Cardiac fibroblast (primary cell): ENCODE data around the gene TPPP2.
A peak's percentile ranks its signal among the peaks of the same experiment; 100 is the strongest.

Experiments
- DNase-seq, 2 donors: peaks; one replicate each; pipeline versions ENCODE4 v3.0.0 to v3.0.0-alpha.2; 2010; ENCODE audit warnings: low read depth in 2 of 2
- H3K4me3 ChIP-seq, 2 donors: replicated peaks in 1 of 2; 1 replicate in 1 of 2; 2 replicates in 1 of 2; pipeline ENCODE4 v1.5.1; 2011; ENCODE audit warnings: low read depth in 2 of 2, low read length in 2 of 2, mild to moderate bottlenecking in 2 of 2, moderate library complexity in 1 of 2
- CTCF ChIP-seq: IDR thresholded peaks from one replicate; pipeline ENCODE4 v1.5.1; 2011; ENCODE audit warnings: low read depth, mild to moderate bottlenecking, low read length, inconsistent platforms

TPPP2 gene

GRCh38 chr14:20989787-20990600 is 40.0 kb upstream of the TPPP2 start, which contains the start of gene METTL17:
TSS of gene METTL17 (plus strand) at chr14:20989980. CDS start at chr14:20990003, 23 bp downstream.
- peak; percentile 98 to 99 for DNase-seq
- H3K4me3 ChIP-seq = peak within 1 kb of the TSS; percentile 89 to 91
- peak; percentile 41 for TF ChIP-seq CTCF

- no peak for TF ChIP-seq CTCF
- DNase-seq = no peak
- no peak overlapping the region for H3K4me3 ChIP-seq
These were observed 33.5 kb upstream of the TPPP2 start for GRCh38 chr14:20996521-20996920.

GRCh38 chr14:20997115-20997514 is 32.9 kb upstream of the TPPP2 start:
- DNase-seq = no peak
- TF ChIP-seq CTCF = no peak
- no peak overlapping the region for H3K4me3 ChIP-seq

DNA sequence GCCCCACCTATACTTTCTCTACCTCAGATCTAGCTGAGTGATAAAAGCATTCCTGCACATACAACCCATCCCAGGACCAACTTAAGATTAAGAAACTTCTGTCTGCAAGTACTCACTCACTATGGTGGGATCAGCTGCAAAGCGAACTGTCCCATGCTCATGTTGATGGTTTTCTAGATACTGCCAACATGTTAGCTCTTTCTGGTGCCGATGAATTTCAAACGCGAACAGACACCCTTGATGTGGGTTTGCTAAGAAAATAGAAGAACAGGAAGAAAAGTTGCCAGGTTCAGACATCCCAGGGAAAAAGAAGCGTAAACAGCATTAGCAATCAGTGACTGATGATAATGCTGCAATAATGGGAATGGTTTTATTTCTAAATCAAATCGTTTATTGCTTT is 32.5 kb upstream of the TPPP2 start:
- no peak for DNase-seq
- TF ChIP-seq CTCF = no peak
- H3K4me3 ChIP-seq = no peak overlapping the region

- no peak for TF ChIP-seq CTCF
- DNase-seq = no peak
- H3K4me3 ChIP-seq = no peak overlapping the region
These were observed 31.9 kb upstream of the TPPP2 start for GRCh38 chr14:20998139-20998538.

- DNase-seq = peak; percentile 66 to 80
- TF ChIP-seq CTCF = no peak
- H3K4me3 ChIP-seq = no peak within 1 kb of the TSS
These were observed 31.2 kb upstream of the TPPP2 start, which contains the start of gene SLC39A2 for GRCh38 chr14:20998674-20999366. TSS of gene SLC39A2 (plus strand) at chr14:20999293. CDS start at chr14:20999447, 154 bp downstream.
